ENCODE measurements around the gene SBF1. TPM values are rescaled to one million over a fixed set of nuclear protein-coding genes. Genes with fewer than 3 reads are reported as not detected.

Gene SBF1
- total and polyA plus RNA-seq, 2 of the 13 experiments (the other 11 are each of a cell fraction or from before 2014, with no cell fraction given): 31.7 to 40.9 TPM

DNA sequence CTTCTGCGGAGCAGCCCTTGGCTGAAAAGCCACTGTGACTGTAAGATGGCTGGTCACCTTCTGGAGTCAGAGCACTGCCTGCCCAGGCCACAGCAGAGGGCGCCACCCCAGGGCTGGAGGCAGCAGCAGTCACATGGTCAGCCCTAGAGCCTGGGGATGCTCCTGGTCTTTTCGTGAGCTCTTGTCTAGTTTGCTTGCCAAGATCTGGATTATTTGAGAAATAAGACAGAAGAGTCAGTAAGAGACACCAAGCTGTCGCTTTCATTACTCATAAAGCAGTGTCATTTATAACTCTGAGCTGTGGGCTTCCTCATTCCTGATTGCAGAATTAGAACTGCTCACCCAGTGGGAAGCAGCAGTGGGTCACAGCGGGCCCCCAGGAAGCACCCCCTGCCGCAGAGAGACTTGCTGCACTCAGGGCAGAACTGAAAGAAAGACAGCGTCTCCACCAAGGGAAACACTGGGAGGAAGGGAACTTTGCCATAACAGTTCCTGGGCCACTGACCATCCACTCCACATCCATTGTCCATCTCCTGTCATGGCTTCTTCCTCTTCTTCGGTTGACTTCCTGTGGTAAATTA is 75.0 kb downstream of the SBF1 start (continued):
- TF ChIP-seq YY1 (IDR thresholded peaks at IDR 0.05; ENCODE audit: insufficient read depth, insufficient replicate concordance, low read depth, low read length) (peak; percentile 38), ZSCAN31 (CRISPR knock-in tag; IDR thresholded peaks at IDR 0.05; ENCODE audit: low read depth) (no peak), TMF1 (CRISPR knock-in tag; IDR thresholded peaks at IDR 0.05; ENCODE audit: low read depth) (no peak), KDM2A (CRISPR knock-in tag; IDR thresholded peaks at IDR 0.05; ENCODE audit: borderline replicate concordance, low read depth) (peak; percentile 30; the same call in 1 of the 2 replicates), ZNF563 (CRISPR knock-in tag; IDR thresholded peaks at IDR 0.05) (no peak), LCORL (IDR thresholded peaks at IDR 0.05) (no peak), LCORL (CRISPR knock-in tag; IDR thresholded peaks at IDR 0.05) (no peak), ZNF441 (CRISPR knock-in tag; IDR thresholded peaks at IDR 0.05; ENCODE audit: borderline replicate concordance) (no peak), ZNF768 (CRISPR knock-in tag; IDR thresholded peaks at IDR 0.05) (peak; percentile 52; the same call in 1 of the 2 replicates), ZMYM4 (CRISPR knock-in tag; IDR thresholded peaks at IDR 0.05) (0 out of 2 replicates have a peak, but pooled peaks have one; percentile 36), SALL1 (CRISPR knock-in tag; IDR thresholded peaks at IDR 0.05) (0 out of 2 replicates have a peak, but pooled peaks have one; percentile 26), ZNF263 (CRISPR knock-in tag; IDR thresholded peaks at IDR 0.05) (peak; percentile 7; the same call in 1 of the 2 replicates), RAD21 (CRISPR knock-in tag; IDR thresholded peaks at IDR 0.05) (peak; percentile 50; the same call in 1 of the 2 replicates)
- TF ChIP-seq, protein P1, sequence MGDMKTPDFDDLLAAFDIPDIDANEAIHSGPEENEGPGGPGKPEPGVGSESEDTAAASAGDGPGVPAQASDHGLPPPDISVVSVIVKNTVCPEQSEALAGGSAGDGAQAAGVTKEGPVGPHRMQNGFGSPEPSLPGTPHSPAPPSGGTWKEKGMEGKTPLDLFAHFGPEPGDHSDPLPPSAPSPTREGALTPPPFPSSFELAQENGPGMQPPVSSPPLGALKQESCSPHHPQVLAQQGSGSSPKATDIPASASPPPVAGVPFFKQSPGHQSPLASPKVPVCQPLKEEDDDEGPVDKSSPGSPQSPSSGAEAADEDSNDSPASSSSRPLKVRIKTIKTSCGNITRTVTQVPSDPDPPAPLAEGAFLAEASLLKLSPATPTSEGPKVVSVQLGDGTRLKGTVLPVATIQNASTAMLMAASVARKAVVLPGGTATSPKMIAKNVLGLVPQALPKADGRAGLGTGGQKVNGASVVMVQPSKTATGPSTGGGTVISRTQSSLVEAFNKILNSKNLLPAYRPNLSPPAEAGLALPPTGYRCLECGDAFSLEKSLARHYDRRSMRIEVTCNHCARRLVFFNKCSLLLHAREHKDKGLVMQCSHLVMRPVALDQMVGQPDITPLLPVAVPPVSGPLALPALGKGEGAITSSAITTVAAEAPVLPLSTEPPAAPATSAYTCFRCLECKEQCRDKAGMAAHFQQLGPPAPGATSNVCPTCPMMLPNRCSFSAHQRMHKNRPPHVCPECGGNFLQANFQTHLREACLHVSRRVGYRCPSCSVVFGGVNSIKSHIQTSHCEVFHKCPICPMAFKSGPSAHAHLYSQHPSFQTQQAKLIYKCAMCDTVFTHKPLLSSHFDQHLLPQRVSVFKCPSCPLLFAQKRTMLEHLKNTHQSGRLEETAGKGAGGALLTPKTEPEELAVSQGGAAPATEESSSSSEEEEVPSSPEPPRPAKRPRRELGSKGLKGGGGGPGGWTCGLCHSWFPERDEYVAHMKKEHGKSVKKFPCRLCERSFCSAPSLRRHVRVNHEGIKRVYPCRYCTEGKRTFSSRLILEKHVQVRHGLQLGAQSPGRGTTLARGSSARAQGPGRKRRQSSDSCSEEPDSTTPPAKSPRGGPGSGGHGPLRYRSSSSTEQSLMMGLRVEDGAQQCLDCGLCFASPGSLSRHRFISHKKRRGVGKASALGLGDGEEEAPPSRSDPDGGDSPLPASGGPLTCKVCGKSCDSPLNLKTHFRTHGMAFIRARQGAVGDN (CRISPR knock-in tag; IDR thresholded peaks at IDR 0.05): peak; percentile 90
- TF ChIP-seq, protein P2, sequence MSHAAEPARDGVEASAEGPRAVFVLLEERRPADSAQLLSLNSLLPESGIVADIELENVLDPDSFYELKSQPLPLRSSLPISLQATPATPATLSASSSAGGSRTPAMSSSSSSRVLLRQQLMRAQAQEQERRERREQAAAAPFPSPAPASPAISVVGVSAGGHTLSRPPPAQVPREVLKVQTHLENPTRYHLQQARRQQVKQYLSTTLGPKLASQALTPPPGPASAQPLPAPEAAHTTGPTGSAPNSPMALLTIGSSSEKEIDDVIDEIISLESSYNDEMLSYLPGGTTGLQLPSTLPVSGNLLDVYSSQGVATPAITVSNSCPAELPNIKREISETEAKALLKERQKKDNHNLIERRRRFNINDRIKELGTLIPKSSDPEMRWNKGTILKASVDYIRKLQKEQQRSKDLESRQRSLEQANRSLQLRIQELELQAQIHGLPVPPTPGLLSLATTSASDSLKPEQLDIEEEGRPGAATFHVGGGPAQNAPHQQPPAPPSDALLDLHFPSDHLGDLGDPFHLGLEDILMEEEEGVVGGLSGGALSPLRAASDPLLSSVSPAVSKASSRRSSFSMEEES (CRISPR knock-in tag; IDR thresholded peaks at IDR 0.05): peak; percentile 74; the same call in 1 of the 2 replicates
- TF ChIP-seq, protein P3, sequence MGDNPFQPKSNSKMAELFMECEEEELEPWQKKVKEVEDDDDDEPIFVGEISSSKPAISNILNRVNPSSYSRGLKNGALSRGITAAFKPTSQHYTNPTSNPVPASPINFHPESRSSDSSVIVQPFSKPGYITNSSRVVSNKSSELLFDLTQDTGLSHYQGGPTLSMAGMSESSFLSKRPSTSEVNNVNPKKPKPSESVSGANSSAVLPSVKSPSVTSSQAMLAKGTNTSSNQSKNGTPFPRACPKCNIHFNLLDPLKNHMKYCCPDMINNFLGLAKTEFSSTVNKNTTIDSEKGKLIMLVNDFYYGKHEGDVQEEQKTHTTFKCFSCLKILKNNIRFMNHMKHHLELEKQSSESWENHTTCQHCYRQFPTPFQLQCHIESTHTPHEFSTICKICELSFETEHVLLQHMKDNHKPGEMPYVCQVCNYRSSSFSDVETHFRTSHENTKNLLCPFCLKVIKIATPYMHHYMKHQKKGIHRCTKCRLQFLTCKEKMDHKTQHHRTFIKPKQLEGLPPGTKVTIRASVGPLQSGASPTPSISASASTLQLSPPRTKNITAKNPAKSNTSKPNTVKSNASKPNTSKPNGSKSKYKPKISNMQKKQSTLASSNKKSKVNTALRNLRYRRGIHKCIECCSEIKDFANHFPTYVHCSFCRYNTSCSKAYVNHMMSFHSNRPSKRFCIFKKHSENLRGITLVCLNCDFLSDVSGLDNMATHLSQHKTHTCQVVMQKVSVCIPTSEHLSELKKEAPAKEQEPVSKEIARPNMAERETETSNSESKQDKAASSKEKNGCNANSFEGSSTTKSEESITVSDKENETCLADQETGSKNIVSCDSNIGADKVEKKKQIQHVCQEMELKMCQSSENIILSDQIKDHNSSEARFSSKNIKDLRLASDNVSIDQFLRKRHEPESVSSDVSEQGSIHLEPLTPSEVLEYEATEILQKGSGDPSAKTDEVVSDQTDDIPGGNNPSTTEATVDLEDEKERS (CRISPR knock-in tag; IDR thresholded peaks at IDR 0.05): 0 out of 2 replicates have a peak, but pooled peaks have one; percentile 42
- TF ChIP-seq, protein P4, sequence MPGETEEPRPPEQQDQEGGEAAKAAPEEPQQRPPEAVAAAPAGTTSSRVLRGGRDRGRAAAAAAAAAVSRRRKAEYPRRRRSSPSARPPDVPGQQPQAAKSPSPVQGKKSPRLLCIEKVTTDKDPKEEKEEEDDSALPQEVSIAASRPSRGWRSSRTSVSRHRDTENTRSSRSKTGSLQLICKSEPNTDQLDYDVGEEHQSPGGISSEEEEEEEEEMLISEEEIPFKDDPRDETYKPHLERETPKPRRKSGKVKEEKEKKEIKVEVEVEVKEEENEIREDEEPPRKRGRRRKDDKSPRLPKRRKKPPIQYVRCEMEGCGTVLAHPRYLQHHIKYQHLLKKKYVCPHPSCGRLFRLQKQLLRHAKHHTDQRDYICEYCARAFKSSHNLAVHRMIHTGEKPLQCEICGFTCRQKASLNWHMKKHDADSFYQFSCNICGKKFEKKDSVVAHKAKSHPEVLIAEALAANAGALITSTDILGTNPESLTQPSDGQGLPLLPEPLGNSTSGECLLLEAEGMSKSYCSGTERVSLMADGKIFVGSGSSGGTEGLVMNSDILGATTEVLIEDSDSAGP (CRISPR knock-in tag; IDR thresholded peaks at IDR 0.05; ENCODE audit: borderline replicate concordance): peak; percentile 41; the same call in 1 of the 2 replicates
- TF ChIP-seq, protein P5, sequence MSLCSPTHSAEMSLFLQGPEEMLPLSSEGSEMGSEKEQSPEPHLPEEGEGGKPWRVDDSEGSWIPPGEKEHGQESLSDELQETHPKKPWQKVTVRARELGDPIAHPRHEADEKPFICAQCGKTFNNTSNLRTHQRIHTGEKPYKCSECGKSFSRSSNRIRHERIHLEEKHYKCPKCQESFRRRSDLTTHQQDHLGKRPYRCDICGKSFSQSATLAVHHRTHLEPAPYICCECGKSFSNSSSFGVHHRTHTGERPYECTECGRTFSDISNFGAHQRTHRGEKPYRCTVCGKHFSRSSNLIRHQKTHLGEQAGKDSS (CRISPR knock-in tag; IDR thresholded peaks at IDR 0.05; ENCODE audit: borderline replicate concordance, low read depth): peak; percentile 73; the same call in 1 of the 2 replicates

Data from HepG2 (cell line).